K562 (cell line): ENCODE results near the gene PSMA5. TPM values are rescaled to one million over a fixed set of nuclear protein-coding genes. Genes with fewer than 3 reads are reported as not detected.

Experiments
- ATAC-seq: fragments of 200-7000 bp; cut with Tn5 transposase; 3 replicates; pipeline ENCODE4 v1.9.1; 2020; ENCODE audit warnings: moderate library complexity
- BruUV-seq: library from RNA; stranded (reverse); fragments of 400-500 nt; replicated peaks from 2 replicates; lab custom pipeline; 2021; lab: Mats Ljungman, UMichigan
- CTCF ChIA-PET: fragments of 300-600 bp; formaldehyde crosslinking; extraction: SDS; loops from one replicate; lab custom pipeline; 2021; ENCODE audit warnings: low intra/inter-chr PET ratio; lab: Yijun Ruan, JAX
- POLR2A ChIA-PET: fragments of 300-600, 350-650 bp; sonication (Branson Sonifier 250); formaldehyde crosslinking; extraction: SDS; loops from one replicate; lab custom pipeline; 2021; ENCODE audit warnings: antibody characterized with exemption, inconsistent platforms; lab: Yijun Ruan, JAX
- DNase-seq, 4 experiments: peaks; one replicate each; pipeline versions ENCODE4 v3.0.0 to v3.0.0-alpha.2; 2011 to 2018; ENCODE audit warnings: low spot score in 3 of 4, mixed read lengths in 3 of 4; ENCODE audit errors: extremely low read depth in 1 of 4
- FAIRE-seq: peaks from 2 replicates; lab custom pipeline; 2011; peaks lifted over from hg19 to GRCh38; lab: Jason Lieb, UNC
- H2AFZ ChIP-seq: 2 replicates; pipeline ENCODE4 v1.6.0; 2011; ENCODE audit warnings: low read depth, low read length, control low read depth, inconsistent platforms
- H3K27ac ChIP-seq: fragments of 200-600 bp; 3 replicates; pipeline ENCODE4 v1.8.0; 2011; ENCODE audit warnings: low read depth, mild to moderate bottlenecking, control low read depth, inconsistent platforms, low read length, moderate library complexity, mixed read lengths; ENCODE audit errors: extremely low read depth
- H3K27me3 ChIP-seq, 2 experiments: fragments of 300-600 bp in 1 of 2; 2 replicates in 1 of 2; 3 replicates in 1 of 2; pipeline versions ENCODE4 v1.6.0 to v1.8.0; 2011; ENCODE audit warnings: inconsistent platforms in 2 of 2, low read length in 2 of 2, mild to moderate bottlenecking in 1 of 2, mixed read lengths in 1 of 2, moderate library complexity in 1 of 2; ENCODE audit not compliant: control insufficient read depth in 2 of 2, insufficient read depth in 2 of 2
- H3K36me3 ChIP-seq: fragments of 300-600 bp; 3 replicates; pipeline ENCODE4 v1.8.0; 2011; ENCODE audit warnings: mild to moderate bottlenecking, low read length, inconsistent platforms; ENCODE audit not compliant: control insufficient read depth, insufficient read depth
- H3K4me1 ChIP-seq, 2 experiments: fragments of 200-600 bp in 1 of 2; replicated peaks in 1 of 2; 2 replicates in 1 of 2; 3 replicates in 1 of 2; pipeline versions ENCODE4 v1.5.1 to v1.8.0; 2011; ENCODE audit warnings: inconsistent platforms in 2 of 2, low read length in 2 of 2, mild to moderate bottlenecking in 1 of 2, mixed read lengths in 1 of 2, moderate library complexity in 1 of 2; ENCODE audit not compliant: control insufficient read depth in 2 of 2, insufficient read depth in 2 of 2
- H3K4me2 ChIP-seq: 2 replicates; pipeline ENCODE4 v1.6.1; 2011; ENCODE audit warnings: low read length, control low read depth, inconsistent platforms, mixed read lengths; ENCODE audit not compliant: insufficient read depth
- H3K4me3 ChIP-seq: fragments of 200-600 bp; sonication (generic), shearing (Covaris generic); 2 replicates; pipeline ENCODE4 v1.5.1; 2016; ENCODE audit warnings: control low read depth, inconsistent platforms
- H3K79me2 ChIP-seq: fragments of 200-600 bp; 3 replicates; pipeline ENCODE4 v1.8.0; 2011; ENCODE audit warnings: low read length, inconsistent platforms; ENCODE audit not compliant: control insufficient read depth, insufficient read depth
- H3K9ac ChIP-seq, 2 experiments: 2 replicates each; pipeline versions ENCODE4 v1.6.0 to v1.6.1; 2011; ENCODE audit warnings: low read depth in 2 of 2, low read length in 2 of 2, control low read depth in 1 of 2, inconsistent platforms in 1 of 2, mild to moderate bottlenecking in 1 of 2, mixed read lengths in 1 of 2; ENCODE audit not compliant: insufficient read depth in 1 of 2
- H3K9me1 ChIP-seq: one replicate; pipeline ENCODE4 v1.6.0; 2011; ENCODE audit warnings: inconsistent platforms, mild to moderate bottlenecking, low read length, moderate library complexity; ENCODE audit not compliant: control insufficient read depth, insufficient read depth
- H3K9me3 ChIP-seq: replicated peaks from 2 replicates; pipeline ENCODE4 v1.5.1; 2011; ENCODE audit warnings: low read depth, low read length, inconsistent platforms; ENCODE audit not compliant: control insufficient read depth, insufficient read depth
- H4K20me1 ChIP-seq: replicated peaks from 2 replicates; pipeline ENCODE4 v1.6.1; 2011; ENCODE audit warnings: low read length, inconsistent platforms, mixed read lengths; ENCODE audit not compliant: control insufficient read depth, insufficient read depth
- BCOR ChIP-seq: fragments of 450-650 bp; IDR thresholded peaks from 2 replicates; pipeline ENCODE4 v1.6.1; 2016
- BDP1 ChIP-seq: IDR thresholded peaks from 3 replicates; pipeline ENCODE4 v1.6.1; 2011; ENCODE audit not compliant: insufficient read length, insufficient read depth
- HOMEZ ChIP-seq: fragments of 250-450 bp; sonication (Bioruptor Pico); IDR thresholded peaks from 2 replicates; pipeline ENCODE4 v1.4.0; 2020; ENCODE audit warnings: mild to moderate bottlenecking, moderate library complexity
- NFATC3 ChIP-seq: fragments of 450-650 bp; IDR thresholded peaks from 2 replicates; pipeline ENCODE4 v1.6.1; 2017; ENCODE audit warnings: mild to moderate bottlenecking
- PTTG1 ChIP-seq: fragments of 450-650 bp; IDR thresholded peaks from 2 replicates; pipeline ENCODE4 v1.6.1; 2016; ENCODE audit warnings: low read depth, mild to moderate bottlenecking, missing genetic modification characterization, missing compliant biosample characterization
- ZNF592 ChIP-seq: fragments of 450-650 bp; IDR thresholded peaks from 2 replicates; pipeline ENCODE4 v1.6.1; 2017; ENCODE audit warnings: antibody characterized with exemption, mild to moderate bottlenecking
- WGBS: fragments of 100-300 bp; shearing (Covaris generic); methylation state at CpG from one replicate; pipeline ENCODE4 v1.1.6; 2016; ENCODE audit warnings: low coverage, mixed read lengths; ENCODE audit not compliant: insufficient coverage; ENCODE audit errors: missing lambda C conversion rate; 5-methylcytosine and 5-hydroxymethylcytosine counted together
- in situ Hi-C: fragments of 300-500 bp; cut with MboI; formaldehyde crosslinking; loops from 4 replicates; pipeline ENCODE4 v1.15.0; 2018; ENCODE audit warnings: inconsistent platforms, mixed read lengths
- intact Hi-C: fragments of 100-400 bp; cut with micrococcal nuclease; formaldehyde crosslinking; loops from 2 replicates; pipeline ENCODE4 v1.14.2; 2022
- polyA plus RNA-seq, 8 experiments: library from polyadenylated mRNA; depleted of rRNA in 4 of 8; stranded (reverse) in 5 of 8; unstranded in 3 of 8; fragments of >200 nt; fragmentation: Nextera tagmentation in 2 of 8; fragmentation: Illumina TruSeq in 1 of 8; extraction: Ambion mirVana in 2 of 8; extraction: Trizol in 1 of 8; gene quantifications; 2 replicates each; pipeline versions ENCODE4 v1.2.1 to v1.2.3, GENCODE V29; 2011 to 2014; ENCODE audit warnings: inconsistent platforms in 1 of 8, missing spikeins in 1 of 8
- total RNA-seq, 7 experiments: library from RNA; depleted of rRNA in 6 of 7; stranded (reverse); fragments of >200 nt in 6 of 7; fragmentation: Illumina TruSeq in 2 of 7; extraction: Trizol in 2 of 7; gene quantifications; 2 replicates each; pipeline versions ENCODE4 v1.2.1 to v1.2.3, GENCODE V29; 2011 to 2021; ENCODE audit warnings: low replicate concordance in 1 of 7
- TF ChIP-seq, protein P1 (sequence below): fragments of 200-800 bp; sonication (Bioruptor generic); IDR thresholded peaks from 2 replicates; pipeline ENCODE4 v1.6.1; 2016; ENCODE audit warnings: missing genetic modification characterization, missing compliant biosample characterization

PSMA5 gene
- total and polyA plus RNA-seq, 9 of the 15 experiments (the other 6 are each of a cell fraction or from before 2014, with no cell fraction given) = 82.6 to 542 (median 287) TPM

- DNase-seq (no peak), FAIRE-seq (no peak), ATAC-seq (no peak)
- peak overlapping the region in 1 of 2 experiments; percentile 13; a peak in 1 of 4 replicates for H3K9ac ChIP-seq
- no peaks in the 10 kb centered on the region for H3K27me3 ChIP-seq
- peaks cover 17% of the 10 kb centered on the region; the same call in 2 of the 3 replicates for H3K36me3 ChIP-seq
- H3K27ac ChIP-seq = peak overlapping the region; percentile 45; the same call in 2 of the 3 replicates
- no TSS peak for BruUV-seq
- WGBS = 59% methylated on average over 2 of the region's 2 CpGs
- H3K4me3 ChIP-seq = no peak overlapping the region
- intact Hi-C loops (no loop called here), in situ Hi-C loops (no loop called here)
- ChIA-PET CTCF (no interaction called here), POLR2A (interaction anchor here (0.6 to 1.8 kb wide), 8 partner anchors 8 to 146 kb away, joined by 3 to 7 read pairs (median 3); no protein-coding TSS in a partner anchor)
- peaks cover 100% of the 10 kb centered on the region for H3K79me2 ChIP-seq
- no peaks in the 10 kb centered on the region for H4K20me1 ChIP-seq
- peaks cover 2% of the 10 kb centered on the region; the same call in 1 of the 2 replicates for H3K9me3 ChIP-seq
- H3K9me1 ChIP-seq = no peaks in the 10 kb centered on the region
- peak overlapping the region; percentile 33 for H3K4me2 ChIP-seq
- H3K4me1 ChIP-seq = peaks cover 31 to 80% of the 10 kb centered on the region in 2 experiments
- H2AFZ ChIP-seq = no peak overlapping the region
- 0 out of 2 replicates have a peak, but pooled peaks have one; percentile 7 for TF ChIP-seq NFATC3
- no peak for TF ChIP-seq BDP1
- peak; percentile 40; the same call in 1 of the 2 replicates for TF ChIP-seq ZNF592
- TF ChIP-seq PTTG1 (tag) = 0 out of 2 replicates have a peak, but pooled peaks have one; percentile 43
- TF ChIP-seq, protein P1, sequence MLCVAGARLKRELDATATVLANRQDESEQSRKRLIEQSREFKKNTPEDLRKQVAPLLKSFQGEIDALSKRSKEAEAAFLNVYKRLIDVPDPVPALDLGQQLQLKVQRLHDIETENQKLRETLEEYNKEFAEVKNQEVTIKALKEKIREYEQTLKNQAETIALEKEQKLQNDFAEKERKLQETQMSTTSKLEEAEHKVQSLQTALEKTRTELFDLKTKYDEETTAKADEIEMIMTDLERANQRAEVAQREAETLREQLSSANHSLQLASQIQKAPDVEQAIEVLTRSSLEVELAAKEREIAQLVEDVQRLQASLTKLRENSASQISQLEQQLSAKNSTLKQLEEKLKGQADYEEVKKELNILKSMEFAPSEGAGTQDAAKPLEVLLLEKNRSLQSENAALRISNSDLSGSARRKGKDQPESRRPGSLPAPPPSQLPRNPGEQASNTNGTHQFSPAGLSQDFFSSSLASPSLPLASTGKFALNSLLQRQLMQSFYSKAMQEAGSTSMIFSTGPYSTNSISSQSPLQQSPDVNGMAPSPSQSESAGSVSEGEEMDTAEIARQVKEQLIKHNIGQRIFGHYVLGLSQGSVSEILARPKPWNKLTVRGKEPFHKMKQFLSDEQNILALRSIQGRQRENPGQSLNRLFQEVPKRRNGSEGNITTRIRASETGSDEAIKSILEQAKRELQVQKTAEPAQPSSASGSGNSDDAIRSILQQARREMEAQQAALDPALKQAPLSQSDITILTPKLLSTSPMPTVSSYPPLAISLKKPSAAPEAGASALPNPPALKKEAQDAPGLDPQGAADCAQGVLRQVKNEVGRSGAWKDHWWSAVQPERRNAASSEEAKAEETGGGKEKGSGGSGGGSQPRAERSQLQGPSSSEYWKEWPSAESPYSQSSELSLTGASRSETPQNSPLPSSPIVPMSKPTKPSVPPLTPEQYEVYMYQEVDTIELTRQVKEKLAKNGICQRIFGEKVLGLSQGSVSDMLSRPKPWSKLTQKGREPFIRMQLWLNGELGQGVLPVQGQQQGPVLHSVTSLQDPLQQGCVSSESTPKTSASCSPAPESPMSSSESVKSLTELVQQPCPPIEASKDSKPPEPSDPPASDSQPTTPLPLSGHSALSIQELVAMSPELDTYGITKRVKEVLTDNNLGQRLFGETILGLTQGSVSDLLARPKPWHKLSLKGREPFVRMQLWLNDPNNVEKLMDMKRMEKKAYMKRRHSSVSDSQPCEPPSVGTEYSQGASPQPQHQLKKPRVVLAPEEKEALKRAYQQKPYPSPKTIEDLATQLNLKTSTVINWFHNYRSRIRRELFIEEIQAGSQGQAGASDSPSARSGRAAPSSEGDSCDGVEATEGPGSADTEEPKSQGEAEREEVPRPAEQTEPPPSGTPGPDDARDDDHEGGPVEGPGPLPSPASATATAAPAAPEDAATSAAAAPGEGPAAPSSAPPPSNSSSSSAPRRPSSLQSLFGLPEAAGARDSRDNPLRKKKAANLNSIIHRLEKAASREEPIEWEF (CRISPR knock-in tag) = peak; percentile 10; the same call in 1 of the 2 replicates
- no peak for TF ChIP-seq HOMEZ (CRISPR knock-in tag)
- TF ChIP-seq BCOR = no peak
Measured at GRCh38 chr1:109386054-109386717, 40.1 kb downstream of the PSMA5 start.
